Measurements from ENCODE around the gene PEX11B. TPM values are rescaled to one million over a fixed set of nuclear protein-coding genes. Genes with fewer than 3 reads are reported as not detected.

The PEX11B gene
- polyA plus RNA-seq, 1 donor, result 33.6 TPM

DNA sequence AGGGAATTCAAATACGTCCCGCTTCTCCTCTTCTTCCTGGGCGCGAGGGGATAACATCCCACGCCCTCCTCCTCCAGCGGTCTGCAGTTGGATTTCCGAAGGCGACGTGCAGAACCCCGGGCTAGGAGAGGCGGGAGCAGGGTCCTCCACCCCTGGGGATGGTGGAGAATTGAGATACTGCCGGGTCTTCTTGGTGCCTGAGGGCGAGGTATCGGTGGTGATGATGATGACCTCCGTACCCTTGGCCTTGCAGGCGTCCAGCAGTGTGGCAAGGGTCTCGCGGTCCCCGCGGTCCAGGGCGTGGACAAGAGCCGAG lies 42.5 kb upstream of the PEX11B start:
- Histone ChIP-seq H3K4me1 (ENCODE audit: control insufficient read depth, insufficient read depth, low read length) (peaks cover 34% of the 10 kb centered on the region), H3K27ac (ENCODE audit: low read length) (peak overlapping the region; percentile 71), H3K9me3 (ENCODE audit: control insufficient read depth, low read depth, low read length) (peaks cover 2% of the 10 kb centered on the region), H3K27me3 (ENCODE audit: control insufficient read depth, insufficient read depth, low read length) (peaks cover 59% of the 10 kb centered on the region), H3K4me3 (ENCODE audit: low read length) (peak overlapping the region; percentile 65), H3K36me3 (ENCODE audit: control insufficient read depth, insufficient read depth, low read length) (no peaks in the 10 kb centered on the region)
- WGBS (ENCODE audit: insufficient coverage, low lambda C conversion rate), result no CpG with 5 or more reads among the region's 22 CpGs
- no peak for DNase-seq

DNA sequence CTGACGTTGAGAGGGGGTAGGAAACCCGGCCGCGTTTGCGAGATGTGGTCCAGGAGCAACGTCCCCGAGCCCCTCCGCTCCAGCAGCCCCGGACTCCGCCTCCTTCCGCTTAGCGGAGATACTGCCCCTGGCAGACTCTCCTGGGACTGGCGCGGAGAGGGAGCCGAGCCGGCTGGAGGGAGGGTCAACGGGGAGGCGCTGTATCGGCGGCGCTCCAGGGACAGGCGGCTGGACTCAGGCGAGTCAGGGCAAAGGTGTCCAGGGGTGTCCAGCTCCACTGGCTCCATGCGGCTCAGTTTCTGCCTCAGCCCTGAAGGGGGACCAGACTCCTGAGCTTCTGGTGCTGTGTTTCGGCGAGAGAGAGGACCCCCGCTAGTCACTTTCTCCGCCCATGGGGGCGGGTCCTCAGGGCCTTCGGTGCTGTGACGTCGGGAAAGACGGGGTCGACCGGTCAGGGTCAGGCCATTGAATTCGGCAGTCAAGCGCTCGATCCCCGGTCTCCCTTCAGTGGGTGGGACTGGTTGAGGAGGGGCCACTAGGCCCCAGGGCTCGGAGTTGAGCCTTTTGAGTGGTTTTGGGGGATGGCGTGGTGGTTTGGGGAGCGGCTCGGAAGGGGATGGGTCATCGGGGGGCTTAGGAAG lies 42.1 kb upstream of the PEX11B start:
- H3K4me3 ChIP-seq (ENCODE audit: low read length), result peak overlapping the region; percentile 65
- no CpG with 5 or more reads among the region's 44 CpGs for WGBS (ENCODE audit: insufficient coverage, low lambda C conversion rate)
- peak overlapping the region; percentile 71 for H3K27ac ChIP-seq (ENCODE audit: low read length)
- H3K27me3 ChIP-seq (ENCODE audit: control insufficient read depth, insufficient read depth, low read length), result peaks cover 61% of the 10 kb centered on the region
- H3K36me3 ChIP-seq (ENCODE audit: control insufficient read depth, insufficient read depth, low read length), result no peaks in the 10 kb centered on the region
- peaks cover 2% of the 10 kb centered on the region for H3K9me3 ChIP-seq (ENCODE audit: control insufficient read depth, low read depth, low read length)
- peak; percentile 43 to 68 for DNase-seq
- H3K4me1 ChIP-seq (ENCODE audit: control insufficient read depth, insufficient read depth, low read length), result peaks cover 34% of the 10 kb centered on the region

DNA sequence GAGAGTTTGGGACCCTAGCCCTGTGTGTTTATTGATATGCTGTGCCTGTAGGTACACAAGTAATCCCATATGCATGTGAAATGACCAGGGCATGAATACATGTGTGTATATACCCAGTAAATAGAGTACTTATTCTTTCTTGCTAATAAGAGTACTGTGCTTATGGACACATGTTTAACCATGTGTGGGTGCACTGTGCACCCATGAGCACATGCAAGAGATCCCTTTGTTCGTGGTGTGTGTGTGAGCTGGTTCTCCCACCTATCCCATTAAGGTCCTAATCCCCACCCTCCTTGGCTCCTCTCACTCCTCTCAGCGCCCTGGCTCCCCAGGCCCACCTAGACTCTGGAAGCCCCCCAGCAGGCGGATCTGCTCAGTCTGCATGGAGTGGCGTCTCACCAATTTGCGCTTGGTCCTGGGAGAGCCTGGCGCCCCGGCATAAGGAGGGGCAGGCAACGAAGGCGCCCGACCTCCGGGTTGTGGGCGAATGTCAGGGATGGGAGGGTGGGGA lies 41.5 kb upstream of the PEX11B start:
- H3K36me3 ChIP-seq (ENCODE audit: control insufficient read depth, insufficient read depth, low read length), result no peaks in the 10 kb centered on the region
- no CpG with 5 or more reads among the region's 12 CpGs for WGBS (ENCODE audit: insufficient coverage, low lambda C conversion rate)
- peaks cover 2% of the 10 kb centered on the region for H3K9me3 ChIP-seq (ENCODE audit: control insufficient read depth, low read depth, low read length)
- no peak for DNase-seq
- peak overlapping the region; percentile 71 for H3K27ac ChIP-seq (ENCODE audit: low read length)
- H3K4me3 ChIP-seq (ENCODE audit: low read length), result peak overlapping the region; percentile 65
- H3K4me1 ChIP-seq (ENCODE audit: control insufficient read depth, insufficient read depth, low read length), result peaks cover 34% of the 10 kb centered on the region
- H3K27me3 ChIP-seq (ENCODE audit: control insufficient read depth, insufficient read depth, low read length), result peaks cover 61% of the 10 kb centered on the region

DNA sequence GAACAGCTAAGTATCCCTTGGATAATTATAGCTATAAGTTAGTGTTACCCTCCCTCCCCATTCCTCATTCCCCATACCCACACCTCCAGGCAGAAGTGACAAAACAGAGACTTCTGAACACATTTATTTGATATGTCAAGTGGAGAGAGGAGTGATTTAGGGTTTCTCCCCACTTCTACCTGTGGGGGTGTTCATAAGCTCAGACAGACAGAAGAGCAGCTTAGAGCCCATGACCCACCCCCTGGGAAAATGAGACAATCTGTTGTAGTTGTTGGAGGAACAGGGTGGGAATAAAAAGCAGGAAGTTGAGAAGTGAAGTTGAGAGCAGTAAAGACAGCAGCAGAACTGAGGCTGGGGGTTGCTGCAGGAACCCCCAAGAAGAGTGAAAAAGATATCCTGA lies 40.8 kb upstream of the PEX11B start:
- Histone ChIP-seq H3K4me1 (ENCODE audit: control insufficient read depth, insufficient read depth, low read length) (peaks cover 34% of the 10 kb centered on the region), H3K9me3 (ENCODE audit: control insufficient read depth, low read depth, low read length) (peaks cover 2% of the 10 kb centered on the region), H3K4me3 (ENCODE audit: low read length) (no peak overlapping the region), H3K27ac (ENCODE audit: low read length) (no peak overlapping the region), H3K27me3 (ENCODE audit: control insufficient read depth, insufficient read depth, low read length) (peaks cover 61% of the 10 kb centered on the region), H3K36me3 (ENCODE audit: control insufficient read depth, insufficient read depth, low read length) (no peaks in the 10 kb centered on the region)
- DNase-seq, result no peak

DNA sequence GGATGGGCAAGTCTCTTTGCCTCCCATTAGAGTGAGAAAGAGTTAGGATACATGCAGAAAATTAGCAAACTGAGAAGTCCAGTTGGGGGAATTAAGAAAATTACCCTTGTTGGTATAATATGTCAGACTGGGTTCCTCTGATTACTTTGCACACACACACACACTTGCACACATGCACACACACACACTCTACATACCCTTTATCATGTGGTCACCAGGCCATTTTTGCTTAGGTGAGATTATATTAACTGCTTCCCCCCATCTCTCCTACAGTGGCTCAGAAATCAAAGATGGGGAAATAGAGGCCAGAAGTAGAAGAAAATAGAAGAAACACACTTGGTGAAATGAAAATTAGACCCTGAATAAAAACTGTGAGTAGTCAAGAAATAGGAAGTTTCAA lies 40.2 kb upstream of the PEX11B start:
- no peak overlapping the region for H3K27ac ChIP-seq (ENCODE audit: low read length)
- H3K4me3 ChIP-seq (ENCODE audit: low read length), result no peak overlapping the region
- H3K27me3 ChIP-seq (ENCODE audit: control insufficient read depth, insufficient read depth, low read length), result peaks cover 58% of the 10 kb centered on the region
- no peak for DNase-seq
- no peaks in the 10 kb centered on the region for H3K36me3 ChIP-seq (ENCODE audit: control insufficient read depth, insufficient read depth, low read length)
- H3K4me1 ChIP-seq (ENCODE audit: control insufficient read depth, insufficient read depth, low read length), result peaks cover 28% of the 10 kb centered on the region
- H3K9me3 ChIP-seq (ENCODE audit: control insufficient read depth, low read depth, low read length), result peaks cover 2% of the 10 kb centered on the region

DNA sequence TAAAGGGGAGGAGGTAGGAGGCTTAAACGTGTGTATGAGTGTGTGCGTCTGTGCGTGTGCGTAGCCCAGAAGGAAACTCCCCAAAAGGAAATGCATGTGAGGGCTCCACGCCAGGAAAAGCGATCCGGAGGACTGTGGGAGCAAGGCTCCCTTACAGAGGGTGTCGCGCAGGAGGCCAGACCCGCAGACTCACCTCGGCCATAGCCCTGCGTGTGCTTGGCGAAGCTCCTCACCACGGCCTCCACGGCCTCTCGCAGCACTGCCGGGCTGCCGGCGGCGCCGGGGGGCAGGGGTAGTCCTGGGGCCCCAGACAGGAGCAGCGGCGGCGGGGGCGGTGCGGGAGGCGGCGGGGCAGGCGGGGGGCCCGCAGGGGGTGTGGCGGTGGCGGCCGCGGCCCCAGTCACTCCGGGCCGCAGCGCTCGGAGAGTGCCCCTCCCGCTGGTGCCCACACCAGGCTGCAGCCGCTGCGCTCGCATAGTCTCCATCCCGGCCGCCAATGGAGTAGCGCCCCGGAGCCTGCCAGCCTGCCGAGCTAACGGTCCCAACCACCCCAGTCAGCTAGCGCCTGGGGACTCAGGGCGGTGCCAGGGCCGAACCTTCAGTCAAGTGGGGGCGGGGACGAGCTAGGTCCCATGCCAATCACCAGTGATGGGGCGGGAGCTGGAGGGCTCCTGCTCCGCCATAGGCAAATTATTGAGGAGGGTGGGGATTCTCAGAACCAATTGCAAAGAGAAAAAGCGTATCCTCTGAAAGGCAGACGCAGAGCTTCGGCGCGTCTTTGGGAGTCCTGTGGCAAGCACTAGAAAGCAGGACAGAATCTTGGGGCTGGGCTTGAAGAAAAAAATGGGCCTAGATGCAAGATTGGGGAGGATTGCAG lies 39.2 kb upstream of the PEX11B start, which contains the start of gene LIX1L:
Gene LIX1L (minus strand): TSS at position 575 of the 877 bp plus-strand sequence. CDS start 90 bp downstream, at position 485.
- Histone ChIP-seq H3K4me1 (ENCODE audit: control insufficient read depth, insufficient read depth, low read length) (peaks cover 19% of the 10 kb centered on the region), H3K27me3 (ENCODE audit: control insufficient read depth, insufficient read depth, low read length) (peaks cover 47% of the 10 kb centered on the region), H3K36me3 (ENCODE audit: control insufficient read depth, insufficient read depth, low read length) (no peaks in the 10 kb centered on the region), H3K9me3 (ENCODE audit: control insufficient read depth, low read depth, low read length) (peaks cover 2% of the 10 kb centered on the region), H3K27ac (ENCODE audit: low read length) (peak within 1 kb of the TSS; percentile 69), H3K4me3 (ENCODE audit: low read length) (peak within 1 kb of the TSS; percentile 53)
- DNase-seq, result peak; percentile 93 to 95
- WGBS (ENCODE audit: insufficient coverage, low lambda C conversion rate), result 7% methylated on average over 3 of the region's 60 CpGs

DNA sequence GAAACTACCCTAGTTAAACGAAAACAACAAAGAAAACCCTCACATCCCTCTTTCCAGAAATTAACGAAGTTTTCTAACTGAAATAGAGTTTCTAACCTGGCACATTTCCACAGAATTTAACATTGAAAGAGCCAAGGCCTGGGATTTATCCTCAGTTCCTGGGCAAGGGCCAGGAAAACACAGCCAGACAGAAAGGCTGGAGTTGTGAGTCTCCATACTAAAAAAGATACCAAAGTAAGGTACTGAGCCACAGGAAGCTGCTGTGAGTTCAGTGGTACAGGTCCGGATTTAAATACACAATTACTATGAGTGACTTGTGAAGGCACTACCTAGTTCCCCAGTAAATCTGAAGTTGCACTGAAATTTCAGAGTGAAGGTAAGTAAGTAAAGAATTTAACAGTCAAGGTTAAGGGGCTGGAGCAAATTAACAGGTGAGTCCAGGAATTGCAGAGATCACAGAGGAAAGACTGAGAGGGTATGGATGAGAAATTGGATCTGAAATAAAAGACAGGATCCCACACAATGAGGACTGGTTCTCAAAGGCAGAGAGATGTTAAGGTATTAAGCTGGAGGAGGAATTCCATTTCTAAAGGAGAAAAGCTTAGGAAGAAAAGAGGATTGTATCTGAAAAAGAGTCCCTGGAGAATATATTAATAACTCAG lies 38.4 kb upstream of the PEX11B start:
- 100% methylated on average over 2 of the region's 3 CpGs for WGBS (ENCODE audit: insufficient coverage, low lambda C conversion rate)
- Histone ChIP-seq H3K4me1 (ENCODE audit: control insufficient read depth, insufficient read depth, low read length) (peaks cover 14% of the 10 kb centered on the region), H3K36me3 (ENCODE audit: control insufficient read depth, insufficient read depth, low read length) (no peaks in the 10 kb centered on the region), H3K27ac (ENCODE audit: low read length) (peak overlapping the region; percentile 69), H3K4me3 (ENCODE audit: low read length) (peak overlapping the region; percentile 53), H3K27me3 (ENCODE audit: control insufficient read depth, insufficient read depth, low read length) (peaks cover 41% of the 10 kb centered on the region), H3K9me3 (ENCODE audit: control insufficient read depth, low read depth, low read length) (peaks cover 2% of the 10 kb centered on the region)
- DNase-seq, result peak in 1 of 2 donors; percentile 23

DNA sequence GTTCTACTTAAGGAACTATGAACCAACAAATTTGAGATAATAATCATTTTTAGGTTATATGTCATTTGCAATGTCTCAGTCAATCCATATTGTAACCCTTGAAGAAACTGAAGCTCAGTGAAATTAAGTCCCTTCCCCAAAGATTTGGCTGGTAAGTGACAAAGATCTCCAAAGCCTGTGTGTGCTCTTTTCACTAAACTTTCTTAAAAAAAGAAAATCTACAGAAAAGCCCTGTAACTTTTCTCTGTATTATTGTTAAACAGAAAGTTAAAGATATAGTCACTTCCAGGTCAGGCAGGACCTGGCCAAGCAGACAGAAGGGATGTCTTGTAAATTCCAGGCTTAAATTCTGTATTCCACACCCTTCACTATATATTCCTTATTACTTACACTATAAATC lies 37.8 kb upstream of the PEX11B start:
- no peak for DNase-seq
- Histone ChIP-seq H3K36me3 (ENCODE audit: control insufficient read depth, insufficient read depth, low read length) (no peaks in the 10 kb centered on the region), H3K9me3 (ENCODE audit: control insufficient read depth, low read depth, low read length) (peaks cover 2% of the 10 kb centered on the region), H3K4me3 (ENCODE audit: low read length) (peak overlapping the region; percentile 53), H3K4me1 (ENCODE audit: control insufficient read depth, insufficient read depth, low read length) (peaks cover 8% of the 10 kb centered on the region), H3K27ac (ENCODE audit: low read length) (peak overlapping the region; percentile 69), H3K27me3 (ENCODE audit: control insufficient read depth, insufficient read depth, low read length) (peaks cover 35% of the 10 kb centered on the region)

DNA sequence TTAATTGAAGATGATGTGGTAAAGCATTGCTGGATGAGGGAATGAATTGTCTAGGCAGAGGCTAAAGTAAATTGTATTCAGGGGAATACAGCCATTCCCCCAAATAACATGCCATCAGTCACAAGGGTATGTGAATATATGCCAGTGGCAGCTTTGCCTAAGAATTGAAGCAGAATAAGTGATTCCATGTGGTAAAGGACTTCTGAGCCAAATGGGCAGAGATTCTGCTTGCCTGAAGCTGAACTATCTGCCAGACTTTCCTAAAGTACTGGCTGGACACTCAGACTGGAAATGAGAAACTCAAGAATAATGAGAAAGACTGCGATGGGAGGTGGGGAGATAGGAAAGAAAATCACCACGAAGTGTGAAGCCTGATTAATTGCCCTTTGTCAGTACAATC lies 36.9 kb upstream of the PEX11B start:
- peaks cover 26% of the 10 kb centered on the region for H3K27me3 ChIP-seq (ENCODE audit: control insufficient read depth, insufficient read depth, low read length)
- no peak overlapping the region for H3K4me3 ChIP-seq (ENCODE audit: low read length)
- DNase-seq, result no peak
- H3K27ac ChIP-seq (ENCODE audit: low read length), result no peak overlapping the region
- WGBS (ENCODE audit: insufficient coverage, low lambda C conversion rate), result no CpG with 5 or more reads among the region's 2 CpGs
- no peaks in the 10 kb centered on the region for H3K36me3 ChIP-seq (ENCODE audit: control insufficient read depth, insufficient read depth, low read length)
- H3K4me1 ChIP-seq (ENCODE audit: control insufficient read depth, insufficient read depth, low read length), result no peaks in the 10 kb centered on the region
- peaks cover 1% of the 10 kb centered on the region for H3K9me3 ChIP-seq (ENCODE audit: control insufficient read depth, low read depth, low read length)

DNA sequence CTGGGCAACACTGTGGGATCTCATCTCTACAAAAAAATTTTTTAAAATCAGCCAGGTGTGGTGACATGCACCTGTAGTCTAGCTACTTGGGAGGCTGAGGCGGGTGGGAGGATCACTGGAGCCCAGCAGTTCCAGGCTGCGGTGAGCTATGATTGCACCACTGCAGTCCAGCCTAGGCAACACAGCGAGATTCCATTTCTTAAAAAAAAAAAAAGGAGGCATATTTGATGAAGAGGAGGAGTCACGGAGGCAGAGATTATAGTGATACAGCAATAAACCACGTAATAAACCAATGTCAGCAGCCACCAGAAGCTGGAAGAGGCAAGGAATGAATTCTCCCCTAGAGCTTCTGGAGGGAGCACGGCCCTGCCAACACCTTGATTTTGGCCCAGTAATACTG lies 35.3 kb upstream of the PEX11B start:
- no peak for DNase-seq
- H3K27ac ChIP-seq (ENCODE audit: low read length), result no peak overlapping the region
- H3K9me3 ChIP-seq (ENCODE audit: control insufficient read depth, low read depth, low read length), result no peaks in the 10 kb centered on the region
- peaks cover 11% of the 10 kb centered on the region for H3K27me3 ChIP-seq (ENCODE audit: control insufficient read depth, insufficient read depth, low read length)
- H3K4me1 ChIP-seq (ENCODE audit: control insufficient read depth, insufficient read depth, low read length), result no peaks in the 10 kb centered on the region
- H3K36me3 ChIP-seq (ENCODE audit: control insufficient read depth, insufficient read depth, low read length), result no peaks in the 10 kb centered on the region
- H3K4me3 ChIP-seq (ENCODE audit: low read length), result no peak overlapping the region
- WGBS (ENCODE audit: insufficient coverage, low lambda C conversion rate), result 73% methylated on average over 2 of the region's 6 CpGs
